Activated T-cell treated with anti-CD3 and anti-CD28 coated beads, Interleukin-2, amount 50 U/mL, for 72 hours (primary cell): ENCODE data around the gene UGGT1. TPM values are rescaled to one million over a fixed set of nuclear protein-coding genes. Genes with fewer than 3 reads are reported as not detected.

Source experiments
- ATAC-seq, 2 donors: fragments of 150-1000 bp; cut with Tn5 transposase; replicated peaks in 1 of 2; 2 replicates each; pipeline ENCODE4 v1.10.0; 2021; ENCODE audit warnings: moderate library complexity in 2 of 2, mild to moderate bottlenecking in 1 of 2
- DNase-seq, 2 donors: peaks; one replicate each; pipeline ENCODE4 v3.0.0; 2021 to 2022; ENCODE audit warnings: mixed read lengths in 1 of 2
- H3K27ac Mint-ChIP-seq: one replicate; pipeline ENCODE4 v1.8.0; 2022; ENCODE audit warnings: mild to moderate bottlenecking, moderate library complexity, mixed read lengths
- H3K27me3 Mint-ChIP-seq: one replicate; pipeline ENCODE4 v1.8.0; 2022; ENCODE audit warnings: low read depth, mixed read lengths
- H3K36me3 Mint-ChIP-seq, 2 donors: one replicate each; pipeline ENCODE4 v1.8.0; 2022; ENCODE audit warnings: mixed read lengths in 2 of 2, mild to moderate bottlenecking in 1 of 2; ENCODE audit not compliant: insufficient read depth in 2 of 2
- H3K4me1 Mint-ChIP-seq: one replicate; pipeline ENCODE4 v1.8.0; 2022; ENCODE audit warnings: low read depth, mixed read lengths
- H3K4me3 Mint-ChIP-seq, 2 donors: one replicate each; pipeline ENCODE4 v1.8.0; 2022; ENCODE audit warnings: mild to moderate bottlenecking in 2 of 2, mixed read lengths in 2 of 2, moderate library complexity in 2 of 2
- H3K9me3 Mint-ChIP-seq, 2 donors: one replicate each; pipeline ENCODE4 v1.8.0; 2022; ENCODE audit warnings: mixed read lengths in 2 of 2
- total RNA-seq, 2 donors: library from RNA; stranded (reverse); gene quantifications; one replicate each; pipeline ENCODE4 v1.2.3, GENCODE V29; 2022

The UGGT1 gene
- total RNA-seq, 2 donors from 2014 or later, result 48.6 to 54.3 TPM

GRCh38 chr2:128227862-128228261 is 136.9 kb downstream of the UGGT1 start:
- Mint-ChIP-seq H3K27ac (no peak overlapping the region), H3K36me3 (no peaks in the 10 kb centered on the region), H3K4me3 (no peak overlapping the region), H3K27me3 (peaks cover 10% of the 10 kb centered on the region), H3K4me1 (peaks cover 7% of the 10 kb centered on the region), H3K9me3 (no peaks in the 10 kb centered on the region)
- DNase-seq (no peak), ATAC-seq (no peak)

GRCh38 chr2:128228894-128229293 is 137.9 kb downstream of the UGGT1 start:
- Mint-ChIP-seq H3K4me1 (peaks cover 11% of the 10 kb centered on the region), H3K27me3 (peaks cover 10% of the 10 kb centered on the region), H3K4me3 (no peak overlapping the region), H3K27ac (no peak overlapping the region), H3K9me3 (no peaks in the 10 kb centered on the region), H3K36me3 (no peaks in the 10 kb centered on the region)
- ATAC-seq (no peak), DNase-seq (no peak)

GRCh38 chr2:128232965-128233789 is 142.2 kb downstream of the UGGT1 start:
- Mint-ChIP-seq H3K27me3 (peaks cover 17% of the 10 kb centered on the region), H3K27ac (no peak overlapping the region), H3K36me3 (no peaks in the 10 kb centered on the region), H3K4me3 (peak overlapping the region; percentile 85 to 88), H3K4me1 (peaks cover 13% of the 10 kb centered on the region), H3K9me3 (no peaks in the 10 kb centered on the region)
- ATAC-seq (peak; percentile 98), DNase-seq (peak; percentile 92)

GRCh38 chr2:128233790-128234395 is 142.9 kb downstream of the UGGT1 start:
- no peaks in the 10 kb centered on the region for H3K36me3 Mint-ChIP-seq
- H3K27ac Mint-ChIP-seq, result no peak overlapping the region
- peaks cover 17% of the 10 kb centered on the region for H3K27me3 Mint-ChIP-seq
- H3K4me3 Mint-ChIP-seq, result peak overlapping the region; percentile 85 to 88
- peaks cover 12% of the 10 kb centered on the region for H3K4me1 Mint-ChIP-seq
- no peaks in the 10 kb centered on the region for H3K9me3 Mint-ChIP-seq
- DNase-seq (no peak), ATAC-seq (no peak)

GRCh38 chr2:128234613-128235012 is 143.6 kb downstream of the UGGT1 start:
- ATAC-seq (no peak), DNase-seq (no peak)
- H3K9me3 Mint-ChIP-seq, result no peaks in the 10 kb centered on the region
- peaks cover 14% of the 10 kb centered on the region for H3K27me3 Mint-ChIP-seq
- no peaks in the 10 kb centered on the region for H3K36me3 Mint-ChIP-seq
- H3K4me3 Mint-ChIP-seq, result no peak overlapping the region
- H3K4me1 Mint-ChIP-seq, result peaks cover 6% of the 10 kb centered on the region
- H3K27ac Mint-ChIP-seq, result no peak overlapping the region

- Mint-ChIP-seq H3K4me1 (peaks cover 6% of the 10 kb centered on the region), H3K27ac (no peak overlapping the region), H3K27me3 (peaks cover 12% of the 10 kb centered on the region), H3K4me3 (no peak overlapping the region), H3K36me3 (no peaks in the 10 kb centered on the region), H3K9me3 (no peaks in the 10 kb centered on the region)
- no peak for DNase-seq
- no peak for ATAC-seq
These were observed 144.6 kb downstream of the UGGT1 start for GRCh38 chr2:128235581-128235980.

GRCh38 chr2:128236491-128237035 is 145.6 kb downstream of the UGGT1 start:
- ATAC-seq (no peak), DNase-seq (no peak)
- Mint-ChIP-seq H3K4me3 (no peak overlapping the region), H3K36me3 (no peaks in the 10 kb centered on the region), H3K9me3 (no peaks in the 10 kb centered on the region), H3K27ac (no peak overlapping the region), H3K4me1 (peaks cover 6% of the 10 kb centered on the region), H3K27me3 (peaks cover 6% of the 10 kb centered on the region)

- no peak for ATAC-seq
- no peak overlapping the region for H3K4me3 Mint-ChIP-seq
- no peak overlapping the region for H3K27ac Mint-ChIP-seq
- peaks cover 6% of the 10 kb centered on the region for H3K27me3 Mint-ChIP-seq
- no peak for DNase-seq
- no peaks in the 10 kb centered on the region for H3K36me3 Mint-ChIP-seq
- H3K4me1 Mint-ChIP-seq, result peaks cover 6% of the 10 kb centered on the region
- H3K9me3 Mint-ChIP-seq, result no peaks in the 10 kb centered on the region
These were observed 146.1 kb downstream of the UGGT1 start for GRCh38 chr2:128237081-128237534.

GRCh38 chr2:128237911-128238697 is 147.1 kb downstream of the UGGT1 start:
- peaks cover 6% of the 10 kb centered on the region for H3K4me1 Mint-ChIP-seq

GRCh38 chr2:128241896-128242295 is 150.9 kb downstream of the UGGT1 start:
- Mint-ChIP-seq H3K27ac (no peak overlapping the region), H3K9me3 (no peaks in the 10 kb centered on the region), H3K36me3 (no peaks in the 10 kb centered on the region), H3K4me3 (no peak overlapping the region), H3K4me1 (no peaks in the 10 kb centered on the region), H3K27me3 (no peaks in the 10 kb centered on the region)
- no peak for DNase-seq
- ATAC-seq, result no peak

More at GRCh38 chr2:128237911-128238697, 147.1 kb downstream of the UGGT1 start:
- no peak for ATAC-seq
- Mint-ChIP-seq H3K36me3 (no peaks in the 10 kb centered on the region), H3K27me3 (peaks cover 6% of the 10 kb centered on the region), H3K4me3 (no peak overlapping the region), H3K27ac (no peak overlapping the region), H3K9me3 (no peaks in the 10 kb centered on the region)
- DNase-seq, result no peak
